NAMALWA (cell line): Measurements from ENCODE around the gene SLC25A38.
A peak's percentile ranks its signal among the peaks of the same experiment; 100 is the strongest.
"Not testable (repeated sequence)": the region's sequence is repeated elsewhere in the genome, so short reads cannot be mapped to it uniquely, and the experiment has no call there.

Experiments
- DNase-seq: peaks from one replicate; pipeline ENCODE4 v3.0.0-alpha.2; 2015; ENCODE audit warnings: low spot score

SLC25A38 gene

DNA sequence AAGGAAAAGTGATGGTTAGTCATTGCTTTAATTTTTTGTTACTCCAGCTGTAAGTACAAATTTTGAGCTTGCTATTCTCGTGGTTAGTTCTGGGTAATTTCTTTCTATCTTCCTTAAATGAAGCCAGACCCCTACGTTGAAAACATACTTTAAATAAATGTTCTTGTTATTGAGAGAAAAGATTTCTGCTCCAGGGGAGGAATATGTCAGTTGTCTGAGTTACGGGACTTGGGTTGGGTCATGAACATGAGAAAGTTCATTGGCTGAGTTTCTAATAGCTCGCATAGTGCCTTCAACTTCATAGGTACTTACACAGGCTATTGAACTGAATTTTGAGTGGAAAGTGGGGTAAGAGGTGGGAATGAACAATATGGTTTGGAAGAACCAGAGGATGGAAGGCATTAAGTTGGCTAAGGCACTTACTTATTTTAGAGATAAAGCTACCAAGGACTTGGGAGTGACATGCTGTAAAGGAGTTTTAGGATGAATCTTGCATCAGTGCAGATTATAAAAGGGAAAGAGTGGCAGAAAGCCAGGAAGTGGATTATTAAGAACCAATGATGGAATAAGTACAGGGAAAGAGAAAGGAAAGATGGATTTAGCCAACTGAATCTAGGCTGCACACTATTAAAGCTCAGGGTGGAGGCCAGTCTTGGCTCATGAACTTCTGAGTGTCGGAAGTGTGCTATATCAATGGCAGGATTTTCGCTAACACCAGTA lies 24.8 kb downstream of the SLC25A38 start:
- no peak for DNase-seq

DNA sequence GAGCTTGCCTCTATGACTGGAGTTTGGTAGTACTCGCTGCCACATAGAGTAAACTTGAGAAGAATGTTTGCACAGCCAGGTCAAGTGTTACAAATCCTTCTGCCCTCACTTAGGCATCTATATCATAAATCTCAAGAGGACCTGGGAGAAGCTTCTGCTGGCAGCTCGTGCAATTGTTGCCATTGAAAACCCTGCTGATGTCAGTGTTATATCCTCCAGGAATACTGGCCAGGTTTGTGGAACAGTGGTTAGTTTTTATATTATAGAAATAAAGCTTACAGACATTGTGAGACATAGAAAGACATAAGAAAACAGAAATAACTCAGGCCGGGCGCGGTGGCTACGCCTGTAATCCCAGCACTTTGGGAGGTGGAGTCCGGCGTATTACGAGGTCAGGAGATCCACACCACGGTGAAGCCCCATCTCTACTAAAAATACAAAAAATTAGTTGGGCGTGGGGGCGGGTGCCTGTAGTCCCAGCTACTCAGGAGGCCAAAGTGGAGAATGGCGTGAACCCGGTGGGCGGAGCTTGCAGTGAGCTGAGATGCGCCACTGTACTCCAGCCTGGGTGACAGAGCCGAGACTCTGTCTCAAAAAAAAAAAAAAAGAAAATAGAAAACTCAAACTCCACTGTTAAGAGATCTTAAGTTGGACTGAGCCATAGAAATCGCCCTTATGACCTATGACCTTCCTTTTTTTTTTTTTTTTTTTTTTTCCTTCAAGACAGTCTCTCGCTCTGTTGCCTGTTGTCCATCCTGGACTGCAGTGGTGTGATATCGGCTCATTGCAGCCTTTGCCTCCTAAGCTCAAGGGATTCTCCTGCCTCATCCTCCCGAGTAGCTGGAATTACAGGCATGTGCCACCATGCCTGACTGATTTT lies 25.6 kb downstream of the SLC25A38 start:
- DNase-seq = peak; percentile 44

DNA sequence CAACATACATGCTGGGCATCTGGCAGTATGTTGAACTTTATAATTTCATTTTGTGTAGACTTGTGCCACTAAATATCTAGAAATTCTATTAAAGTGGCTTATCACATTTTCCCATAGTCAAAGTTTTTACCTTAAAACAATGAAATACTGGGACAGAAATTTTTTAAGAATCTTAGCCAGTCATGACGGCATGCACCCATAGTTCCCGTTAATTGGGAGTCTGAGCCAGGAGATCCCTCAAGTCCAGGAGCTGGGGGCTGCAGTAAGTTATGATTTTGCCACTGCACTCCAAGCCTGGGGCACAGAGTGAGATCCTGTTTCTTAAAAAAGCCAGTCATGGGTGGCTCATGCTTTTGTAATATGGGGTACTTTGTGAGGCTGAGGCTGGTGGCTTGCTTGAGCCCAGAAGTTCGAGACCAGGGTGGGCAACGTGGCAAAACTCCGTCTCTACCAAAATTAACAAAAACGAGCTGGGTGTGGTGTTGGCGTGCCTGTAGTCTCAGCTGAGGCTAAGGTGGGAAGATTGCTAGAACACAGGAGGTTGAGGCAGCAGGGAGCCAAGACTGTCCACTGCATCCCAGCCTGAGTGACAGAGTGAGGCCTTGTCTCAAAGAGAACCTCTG lies 26.5 kb downstream of the SLC25A38 start:
- DNase-seq = no peak

DNA sequence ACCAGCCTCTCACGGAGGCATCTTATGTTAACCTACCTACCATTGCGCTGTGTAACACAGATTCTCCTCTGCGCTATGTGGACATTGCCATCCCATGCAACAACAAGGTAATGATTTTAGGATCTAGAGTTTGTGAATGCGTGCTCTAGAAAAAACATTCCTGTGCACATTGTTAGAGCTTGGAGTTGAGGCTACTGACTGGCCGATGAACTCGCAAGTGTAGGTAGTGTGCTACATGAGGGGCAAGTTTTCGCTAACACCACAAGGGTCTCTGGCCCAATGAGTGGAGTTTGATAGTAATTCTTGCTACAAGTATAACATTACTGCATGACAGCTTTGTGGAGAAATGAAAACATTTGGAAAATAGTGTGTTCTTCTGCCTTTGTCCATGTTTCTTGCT lies 27.7 kb downstream of the SLC25A38 start:
- peak; percentile 22 for DNase-seq

DNA sequence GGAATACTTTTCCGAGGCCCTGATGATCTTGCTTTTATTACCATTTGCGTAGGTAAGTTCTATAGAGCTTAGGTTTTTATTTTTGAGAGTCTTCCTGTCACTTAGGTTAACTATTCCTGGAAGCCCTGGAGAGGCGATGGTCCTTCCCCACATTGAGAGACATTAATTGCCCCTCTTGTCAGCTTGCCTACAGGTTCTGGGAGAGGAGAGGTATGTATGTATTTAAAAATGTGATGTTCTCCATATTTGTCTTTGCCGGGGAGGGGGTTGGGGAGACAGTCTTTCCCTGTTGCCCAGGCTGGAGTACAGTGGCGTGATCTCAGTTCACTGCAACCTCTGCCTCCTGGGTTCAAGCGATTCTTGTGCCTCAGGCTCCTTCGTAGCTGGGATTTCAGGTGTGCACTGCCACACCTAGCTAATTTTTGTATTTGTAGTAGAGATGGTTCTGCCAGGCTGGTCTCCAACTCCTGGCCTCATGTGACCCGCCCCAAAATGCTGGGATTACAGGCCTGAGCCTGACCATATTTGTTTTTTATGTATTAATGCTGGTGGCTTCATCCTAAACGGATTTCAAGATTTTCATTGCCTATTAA lies 29.6 kb downstream of the SLC25A38 start:
- peak; percentile 22 for DNase-seq

DNA sequence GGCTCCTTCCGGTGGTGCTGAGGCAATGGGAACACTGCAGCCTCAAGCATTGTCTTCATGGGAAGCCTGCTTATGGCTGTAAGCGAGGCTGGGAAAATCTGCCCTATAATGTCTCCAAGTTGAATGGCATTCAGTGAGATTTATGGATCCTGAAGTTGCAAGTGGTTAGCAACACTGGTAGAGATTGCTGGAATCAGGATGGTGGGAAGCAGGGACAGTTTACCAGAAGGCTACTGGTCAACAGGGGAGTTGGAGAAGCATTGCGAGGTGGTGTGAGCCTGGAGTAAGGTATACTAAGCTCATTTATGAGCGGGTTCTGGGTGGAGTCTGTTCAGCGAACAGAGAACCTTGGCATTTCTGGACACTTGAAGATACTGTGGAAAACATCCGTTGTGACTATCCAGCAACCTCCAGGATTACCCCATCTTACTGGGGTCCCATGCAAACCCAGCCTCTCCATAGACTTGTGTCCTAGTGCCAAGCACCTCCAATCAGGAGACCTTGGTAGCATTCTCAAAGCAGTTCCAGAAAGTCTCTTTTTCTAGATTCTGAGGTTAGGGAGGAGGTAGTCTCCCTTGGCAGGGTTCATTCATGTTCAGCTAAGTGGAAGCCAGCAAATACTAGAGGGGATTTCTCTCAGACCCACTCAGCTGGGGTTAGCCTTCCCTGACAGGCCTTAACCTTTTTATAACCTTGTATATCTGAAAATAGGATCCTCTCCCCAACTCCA lies 30.7 kb downstream of the SLC25A38 start:
- peak; percentile 50 for DNase-seq

DNA sequence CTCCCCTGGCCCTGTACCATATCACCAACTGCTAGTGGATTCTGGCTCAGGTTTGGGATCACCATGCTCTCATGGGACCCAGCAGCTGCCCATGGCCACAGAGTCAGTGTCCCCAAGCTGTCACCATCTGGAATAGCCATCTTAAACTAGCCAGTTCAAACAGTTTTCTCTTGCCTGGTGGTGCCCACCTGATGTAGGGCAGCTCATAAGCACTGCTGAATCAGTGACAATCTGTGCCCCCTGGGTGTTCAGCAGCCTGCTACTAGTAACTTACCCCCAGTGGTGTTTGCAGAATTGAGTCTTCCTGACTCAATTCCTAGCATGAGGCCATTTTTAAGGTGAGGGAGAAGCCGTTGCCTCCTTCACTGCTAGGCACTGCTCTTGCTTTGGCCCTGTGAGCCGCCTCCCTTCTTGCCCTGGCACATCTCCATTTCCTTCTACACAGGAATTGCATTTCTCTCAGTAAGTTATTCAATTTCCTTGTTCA lies 31.3 kb downstream of the SLC25A38 start:
- peak; percentile 52 for DNase-seq

DNA sequence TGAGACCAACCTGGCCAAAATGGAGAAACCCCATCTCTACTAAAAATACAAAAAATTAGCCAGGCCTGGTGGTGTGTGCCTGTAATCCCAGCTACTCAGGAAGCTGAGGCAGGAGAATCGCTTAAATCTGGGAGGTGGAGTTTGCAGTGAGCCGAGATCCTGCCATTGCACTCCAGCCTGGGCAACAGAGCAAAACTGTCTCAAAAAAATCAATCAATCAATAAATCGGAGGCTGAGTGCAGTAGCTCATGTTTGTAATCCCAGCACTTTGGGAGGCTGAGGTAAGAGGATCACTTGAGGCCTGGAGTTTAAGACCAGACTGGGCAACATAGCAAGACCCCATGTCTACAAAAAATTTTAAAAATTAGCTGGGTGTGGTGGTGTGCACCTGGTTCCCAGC lies 32.1 kb downstream of the SLC25A38 start:
- peak; percentile 44 for DNase-seq

DNA sequence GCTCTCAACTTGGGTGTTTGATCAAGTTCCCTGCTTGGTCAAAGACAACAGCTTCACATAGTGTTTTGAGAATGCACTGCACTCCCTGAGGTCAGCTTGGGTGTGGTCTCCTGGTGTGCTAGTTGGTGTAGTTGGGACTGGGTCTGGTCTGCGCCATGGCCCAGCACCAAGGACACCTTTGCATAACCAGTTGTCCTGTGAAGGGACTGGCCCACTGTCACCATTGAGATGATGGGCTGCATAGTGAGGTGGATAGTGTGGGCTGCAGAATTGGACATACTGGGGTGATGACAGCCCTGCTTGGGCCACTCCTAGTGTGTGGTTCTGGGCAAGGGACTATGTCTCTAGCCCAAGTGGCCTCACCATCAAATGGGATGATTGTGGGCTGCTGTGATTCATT lies 32.8 kb downstream of the SLC25A38 start:
- peak; percentile 50 for DNase-seq

DNA sequence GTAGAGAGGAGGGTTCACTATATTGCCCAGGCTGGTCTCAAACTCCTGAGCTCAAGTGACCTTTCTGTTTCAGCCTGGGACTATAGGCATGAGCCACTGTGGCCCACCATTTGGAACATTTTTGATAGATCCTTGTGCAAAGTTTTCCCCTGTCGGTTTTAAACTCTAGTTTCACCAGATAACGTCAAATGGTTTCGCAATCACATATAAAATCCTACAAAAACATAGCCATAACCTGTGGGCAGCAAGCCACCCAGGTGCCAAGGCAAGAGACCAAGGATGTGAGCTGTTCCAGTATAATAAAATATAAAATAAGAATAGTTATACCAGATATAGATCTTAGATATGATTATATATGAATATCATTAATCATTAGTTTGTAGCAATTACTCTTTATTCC lies 33.8 kb downstream of the SLC25A38 start:
- peak; percentile 26 for DNase-seq

DNA sequence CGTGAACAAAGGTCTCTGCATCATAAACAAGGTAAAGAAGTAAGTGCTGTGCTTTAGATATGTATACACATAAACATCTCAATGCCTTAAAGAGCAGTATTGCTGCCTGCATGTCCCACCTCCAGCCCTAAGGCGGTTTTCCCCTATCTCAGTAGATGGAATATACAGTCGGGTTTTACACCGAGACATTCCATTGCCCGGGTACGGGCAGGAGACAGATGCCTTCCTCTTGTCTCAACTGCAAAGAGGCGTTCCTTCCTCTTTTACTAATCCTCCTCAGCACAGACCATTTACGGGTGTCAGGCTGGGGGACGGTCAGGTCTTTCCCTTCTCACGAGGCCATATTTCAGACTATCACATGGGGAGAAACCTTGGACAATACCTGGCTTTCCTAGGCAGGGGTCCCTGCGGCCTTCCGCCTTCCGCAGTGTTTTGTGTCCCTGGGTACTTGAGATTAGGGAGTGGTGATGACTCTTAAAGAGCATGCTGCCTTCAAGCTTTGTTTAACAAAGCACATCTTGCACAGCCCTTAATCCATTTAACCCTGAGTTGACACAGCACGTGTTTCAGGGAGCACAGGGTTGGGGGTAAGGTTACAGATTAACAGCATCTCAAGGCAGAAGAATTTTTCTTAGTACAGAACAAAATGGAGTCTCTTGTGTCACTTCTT lies 35.5 kb downstream of the SLC25A38 start:
- not testable (repeated sequence) for DNase-seq

DNA sequence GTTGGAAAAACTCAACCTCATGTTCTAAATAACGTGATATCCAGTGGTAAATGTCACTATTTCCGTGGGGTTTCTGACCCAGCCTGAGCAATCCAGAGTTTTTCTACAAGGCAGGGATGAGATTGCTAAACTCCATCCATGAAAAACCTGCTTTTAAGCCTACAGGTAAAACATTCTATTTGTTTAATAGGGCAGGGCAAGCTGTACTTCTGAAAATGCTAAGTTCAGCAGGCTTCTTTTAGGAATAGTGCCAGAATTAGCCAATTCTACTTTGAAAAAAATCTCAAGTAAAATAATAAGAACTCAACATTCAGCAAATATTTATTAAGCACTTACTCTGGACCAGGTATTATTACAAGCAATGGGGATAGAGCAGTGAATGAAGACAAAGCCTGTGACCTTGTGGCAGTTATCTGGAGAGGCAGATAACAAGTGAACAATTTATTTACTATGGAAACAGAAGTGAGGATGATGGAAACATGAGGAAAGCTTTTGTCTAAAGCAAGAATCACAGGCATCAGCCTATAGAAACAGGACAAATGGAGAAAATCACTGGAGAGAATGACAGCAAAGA lies 36.7 kb downstream of the SLC25A38 start:
- no peak for DNase-seq

DNA sequence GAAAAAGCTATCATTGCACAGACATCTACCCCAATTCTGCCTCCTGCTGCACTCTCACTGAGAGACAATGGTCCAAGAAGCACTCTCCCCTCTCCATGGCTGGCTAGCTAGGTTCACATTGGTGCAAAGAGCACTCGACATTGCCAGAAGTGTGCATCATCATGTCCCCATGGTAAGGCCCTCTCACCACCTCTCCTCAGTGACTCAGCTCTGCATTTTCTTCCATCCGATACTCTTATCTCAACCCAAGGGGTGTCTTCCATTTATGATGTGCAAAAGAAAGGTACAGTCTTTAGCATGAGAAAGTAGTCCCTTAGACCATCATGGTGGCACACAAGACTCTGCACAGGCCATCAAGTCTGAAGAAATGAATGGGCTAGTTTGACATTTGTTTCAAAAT lies 37.4 kb downstream of the SLC25A38 start:
- no peak for DNase-seq

DNA sequence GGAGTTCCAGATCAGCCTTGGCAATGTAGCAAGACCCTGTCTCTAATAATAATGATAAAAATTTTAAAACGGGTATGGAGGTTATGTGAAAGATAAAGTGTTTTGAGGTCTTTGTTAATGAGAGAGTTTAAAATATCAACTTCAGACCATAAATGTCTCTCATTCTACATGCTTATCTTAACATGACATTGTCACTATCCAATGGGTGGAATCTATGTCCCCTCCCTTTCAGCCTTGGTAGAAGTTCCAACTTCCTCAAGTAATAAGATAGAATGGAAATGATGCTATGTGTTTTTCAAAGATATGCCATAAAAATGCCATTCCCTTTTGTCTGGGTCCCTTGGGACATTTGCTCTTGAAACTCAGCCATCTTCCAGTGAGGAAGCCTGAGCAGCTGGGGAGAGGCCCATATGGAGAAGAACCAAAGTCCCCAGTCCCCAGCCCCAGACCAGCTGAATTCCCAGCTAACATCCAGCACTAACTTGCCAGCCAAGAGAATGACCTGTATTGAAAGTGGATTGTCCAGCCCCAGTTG lies 40.3 kb downstream of the SLC25A38 start:
- DNase-seq = no peak

DNA sequence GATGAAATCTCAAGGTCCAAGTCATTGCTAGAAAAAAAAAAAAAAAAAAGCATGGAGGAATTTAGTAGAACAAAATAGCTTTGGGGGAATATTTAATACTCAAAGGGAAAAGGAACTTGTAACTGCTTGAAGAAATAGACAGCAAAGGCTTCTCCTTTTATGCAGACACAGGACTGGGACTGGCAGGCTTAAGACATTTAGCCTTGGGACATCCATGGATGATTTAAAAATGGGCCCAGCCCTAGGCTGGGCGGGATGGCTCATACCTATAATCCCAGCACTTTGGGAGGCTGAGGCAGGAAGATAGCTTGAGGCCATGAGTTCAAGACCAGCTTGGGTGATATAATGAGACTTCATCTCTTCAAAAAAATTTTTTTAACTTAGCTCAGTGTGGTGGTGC lies 43.1 kb downstream of the SLC25A38 start:
- no peak for DNase-seq

DNA sequence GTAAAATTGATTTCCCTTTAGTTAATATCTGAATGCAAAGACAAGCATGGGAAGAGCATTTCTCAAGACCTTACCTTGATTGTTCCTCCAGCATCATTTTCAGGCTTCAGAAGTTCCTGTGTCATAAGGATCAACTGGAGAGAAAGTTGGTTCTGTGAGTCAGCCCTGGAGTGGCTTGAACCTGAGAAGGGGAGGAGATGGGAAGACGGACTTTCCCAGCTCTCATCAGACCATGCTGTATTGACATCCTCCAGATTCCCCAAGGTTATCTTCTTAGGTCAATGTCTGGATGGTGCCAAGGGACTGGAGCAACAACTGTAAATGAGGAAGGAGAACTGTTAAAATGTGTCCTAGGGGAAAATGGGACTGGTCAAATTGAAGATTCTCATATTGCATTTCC lies 44.3 kb downstream of the SLC25A38 start:
- DNase-seq = no peak

DNA sequence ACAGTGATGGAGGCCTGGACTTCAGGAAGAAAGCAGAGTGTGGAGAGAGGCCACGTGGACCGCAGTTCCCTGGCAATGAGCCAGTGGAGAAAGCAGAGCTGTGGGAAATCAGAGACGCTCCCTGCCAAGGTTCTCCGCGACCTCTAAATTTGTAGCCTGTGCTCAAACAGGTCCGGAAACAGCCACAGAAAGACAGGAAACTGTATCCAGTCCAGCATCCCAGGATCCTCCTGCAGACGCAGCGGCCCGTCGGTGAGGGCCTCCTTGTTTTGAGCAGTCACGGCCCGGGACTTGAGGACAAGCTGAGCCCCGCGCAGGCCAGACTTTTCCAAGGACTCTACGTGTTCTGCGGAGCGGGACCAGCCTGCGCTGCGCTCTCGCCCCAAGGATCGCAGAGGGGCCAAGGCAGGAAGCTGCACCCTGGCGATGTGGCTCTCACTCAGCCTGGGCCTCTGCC lies 45.6 kb downstream of the SLC25A38 start:
- no peak for DNase-seq

DNA sequence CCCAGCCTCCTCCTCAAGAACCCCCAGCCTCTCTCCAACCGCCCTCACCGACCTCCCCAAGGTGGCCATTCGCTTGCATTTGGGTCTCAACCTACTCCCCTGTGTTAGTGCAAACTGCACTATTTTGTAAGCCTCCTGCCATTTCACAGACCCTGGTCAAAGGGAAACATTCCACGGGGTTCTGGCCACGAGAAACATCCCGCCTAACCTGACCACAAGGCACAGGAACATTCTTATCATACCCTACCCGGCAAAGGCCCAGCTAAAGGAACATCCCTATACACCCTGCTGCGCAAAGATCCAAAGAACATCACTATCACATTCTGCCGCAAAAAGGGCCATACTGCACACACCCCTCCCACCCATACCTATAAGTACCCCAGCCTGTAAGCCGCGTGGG lies 46.3 kb downstream of the SLC25A38 start:
- DNase-seq = no peak

DNA sequence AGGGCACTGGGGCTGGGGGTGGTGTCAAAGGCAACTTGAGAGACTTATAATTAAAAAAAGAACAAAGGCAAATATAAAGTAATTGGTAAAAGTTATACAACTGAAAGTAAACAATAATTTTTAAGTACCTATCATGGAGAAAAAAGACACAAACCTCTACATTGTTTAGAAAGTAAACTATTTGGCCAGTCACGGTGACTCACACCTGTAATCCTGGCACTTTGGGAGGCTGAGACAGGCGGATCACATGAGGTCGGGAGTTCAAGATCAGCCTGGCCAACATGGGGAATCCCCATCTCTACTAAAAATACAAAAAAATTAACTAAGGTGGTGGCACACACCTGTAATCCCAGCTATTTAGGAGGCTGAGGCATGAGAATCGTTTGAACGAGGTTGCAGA lies 49.2 kb downstream of the SLC25A38 start:
- no peak for DNase-seq

DNA sequence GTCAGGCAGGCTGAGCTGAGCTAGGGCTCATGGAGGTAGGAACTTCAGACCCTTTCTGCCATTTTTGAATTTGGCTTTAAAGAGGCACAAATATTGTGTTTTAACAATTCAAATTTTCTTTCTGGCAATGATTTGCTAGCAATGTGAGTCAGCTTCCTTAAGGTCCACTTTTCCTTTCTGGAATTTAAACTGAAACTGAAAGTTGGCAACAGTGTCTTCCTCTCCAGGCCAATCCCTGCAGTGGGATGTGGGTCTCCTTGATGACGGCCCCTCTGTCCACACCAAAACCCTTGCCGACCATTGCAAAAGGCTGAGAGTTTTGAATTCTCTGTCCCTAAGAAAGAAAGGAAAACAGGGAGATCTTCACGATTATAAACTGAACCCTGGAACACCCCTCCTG lies 50.5 kb downstream of the SLC25A38 start:
- DNase-seq = no peak
